ENCODE data around the gene TROAP.
A peak's percentile ranks its signal among the peaks of the same experiment; 100 is the strongest.
"Not testable (repeated sequence)": the region's sequence is repeated elsewhere in the genome, so short reads cannot be mapped to it uniquely, and the experiment has no call there.

Gene TROAP

DNA sequence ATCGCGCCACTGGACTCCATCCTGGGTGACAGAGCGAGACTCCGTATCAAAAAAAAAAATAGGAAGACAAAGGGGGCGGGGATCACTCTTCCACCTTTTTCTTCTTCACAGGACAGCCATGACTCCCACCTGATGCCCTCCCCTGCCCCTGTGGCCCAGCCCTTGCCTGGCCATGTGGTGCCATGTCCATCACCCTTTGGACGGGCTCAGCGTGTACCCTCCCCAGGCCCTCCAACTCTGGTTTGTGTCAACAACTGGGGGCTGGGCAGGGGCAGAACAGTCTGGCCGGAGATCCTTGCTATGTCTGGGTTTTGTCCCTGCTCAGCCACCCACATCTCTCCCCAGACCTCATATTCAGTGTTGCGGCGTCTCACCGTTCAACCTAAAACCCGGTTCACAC is 5.8 kb downstream of the TROAP start:
- no peak for DNase-seq (ENCODE audit: low read depth)

- no peak for DNase-seq (ENCODE audit: low read depth)
These were observed 7.1 kb downstream of the TROAP start for GRCh38 chr12:49330032-49330619.

GRCh38 chr12:49330631-49331379 is 7.8 kb downstream of the TROAP start:
- DNase-seq (ENCODE audit: low read depth) = no peak

GRCh38 chr12:49331380-49332222 is 8.5 kb downstream of the TROAP start:
- DNase-seq (ENCODE audit: low read depth) = peak; percentile 79

DNA sequence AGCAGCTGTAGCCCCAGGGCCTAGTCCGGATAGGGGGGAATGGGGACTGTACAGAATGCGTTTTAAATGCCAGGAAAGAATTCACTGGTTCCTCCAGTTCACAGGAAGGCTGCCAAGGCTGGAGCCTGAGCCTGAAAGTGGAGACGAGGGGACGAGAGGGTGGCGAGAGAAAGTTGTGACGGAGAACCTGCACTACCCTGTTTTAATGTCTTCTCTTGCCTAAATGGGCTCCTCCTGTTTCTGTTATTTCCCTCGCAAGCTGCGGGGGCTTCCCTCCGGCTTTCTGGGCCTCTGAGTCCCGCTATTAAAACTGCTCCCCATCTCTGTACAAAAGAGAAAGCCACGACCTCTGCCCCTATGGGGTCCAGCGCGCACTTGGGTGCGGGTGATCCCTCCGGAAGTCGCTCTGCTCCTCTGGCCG is 9.4 kb downstream of the TROAP start:
- DNase-seq (ENCODE audit: low read depth) = no peak

- DNase-seq (ENCODE audit: low read depth) = no peak
These were observed 9.9 kb downstream of the TROAP start for GRCh38 chr12:49332891-49333371.

GRCh38 chr12:49333778-49334177 is 10.7 kb downstream of the TROAP start:
- DNase-seq (ENCODE audit: low read depth) = not testable (repeated sequence)

DNA sequence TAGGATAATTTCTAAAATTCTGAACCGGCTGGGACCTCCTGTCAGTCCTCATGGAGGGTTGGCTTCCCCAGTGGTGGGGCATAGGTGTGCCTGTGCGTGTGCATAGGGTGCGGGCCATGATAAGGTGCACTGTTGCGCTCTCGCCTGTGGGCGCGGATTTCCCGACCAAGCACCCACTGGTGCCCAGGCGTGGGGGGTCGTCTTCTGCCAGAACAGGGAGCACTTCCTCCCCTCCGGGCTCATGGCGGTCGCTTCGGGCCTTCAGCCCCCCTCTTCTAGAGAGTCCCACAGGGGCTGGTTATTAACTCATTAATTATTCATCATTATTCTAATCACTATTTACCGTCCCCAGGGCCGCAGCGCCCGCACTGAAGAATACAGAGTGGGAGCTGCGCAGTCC is 11.2 kb downstream of the TROAP start:
- no peak for DNase-seq (ENCODE audit: low read depth)

GRCh38 chr12:49334681-49335080 is 11.6 kb downstream of the TROAP start:
- DNase-seq (ENCODE audit: low read depth) = no peak

GRCh38 chr12:49335118-49335954 is 12.3 kb downstream of the TROAP start:
- no peak for DNase-seq (ENCODE audit: low read depth)

GRCh38 chr12:49335955-49336644 is 13.0 kb downstream of the TROAP start:
- DNase-seq (ENCODE audit: low read depth) = no peak

GRCh38 chr12:49336645-49337584 is 13.9 kb downstream of the TROAP start, which contains the start of gene C1QL4:
Gene C1QL4, minus strand, starts transcription at chr12:49337188. Its CDS starts 711 bp downstream, at chr12:49336477.
- DNase-seq (ENCODE audit: low read depth) = peak; percentile 48

DNA sequence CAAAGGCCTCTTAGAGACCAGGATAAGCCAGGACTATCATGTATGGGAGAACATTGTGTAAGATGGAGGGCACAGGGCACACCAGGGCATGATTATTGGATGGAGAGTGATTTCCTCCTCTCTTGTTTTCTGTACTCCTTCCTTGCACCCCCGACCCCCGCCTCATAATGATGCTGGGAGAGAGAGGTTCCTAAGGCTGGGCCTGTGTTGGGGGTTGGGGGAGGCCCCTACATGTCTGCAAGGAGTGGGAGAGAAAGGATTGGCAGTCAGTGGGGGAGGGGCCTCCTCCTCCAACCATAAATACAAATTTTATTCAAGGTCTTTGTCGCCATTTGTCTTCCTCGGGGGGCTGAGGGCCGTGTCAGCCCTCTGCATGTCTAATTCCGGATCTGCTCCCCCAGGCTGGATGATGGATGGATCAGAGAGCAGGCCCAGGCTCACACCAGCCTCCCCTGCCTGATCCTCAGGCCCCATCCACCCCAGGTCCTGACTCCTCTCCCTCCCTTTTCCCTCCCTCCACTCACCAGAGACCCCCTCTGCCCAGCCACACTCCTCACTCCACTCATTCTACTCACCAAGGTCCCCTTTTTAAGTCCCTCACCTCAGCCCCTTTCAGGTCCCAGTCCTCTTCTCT is 15.9 kb downstream of the TROAP start:
- no peak for DNase-seq (ENCODE audit: low read depth)

DNA sequence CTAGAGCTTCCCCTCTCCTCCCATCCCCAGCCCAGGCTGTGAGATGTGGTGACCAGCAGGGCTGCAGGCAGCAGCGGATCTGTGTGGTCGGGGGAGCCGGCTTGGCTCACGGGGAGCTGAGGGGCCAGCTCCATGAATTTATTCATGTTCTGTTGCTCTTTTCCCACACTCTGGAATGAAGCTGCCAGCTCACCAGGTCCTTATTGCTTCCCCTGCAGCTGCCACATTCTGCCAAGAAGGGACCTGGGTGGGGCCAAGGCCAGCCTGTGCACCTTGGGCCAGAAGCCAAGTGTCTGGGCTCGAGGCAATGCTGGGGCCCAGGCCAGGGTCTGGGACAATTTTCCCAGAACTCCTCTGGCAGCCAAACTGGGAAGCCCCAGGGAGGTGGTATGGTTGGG is 16.4 kb downstream of the TROAP start:
- DNase-seq (ENCODE audit: low read depth) = no peak

DNA sequence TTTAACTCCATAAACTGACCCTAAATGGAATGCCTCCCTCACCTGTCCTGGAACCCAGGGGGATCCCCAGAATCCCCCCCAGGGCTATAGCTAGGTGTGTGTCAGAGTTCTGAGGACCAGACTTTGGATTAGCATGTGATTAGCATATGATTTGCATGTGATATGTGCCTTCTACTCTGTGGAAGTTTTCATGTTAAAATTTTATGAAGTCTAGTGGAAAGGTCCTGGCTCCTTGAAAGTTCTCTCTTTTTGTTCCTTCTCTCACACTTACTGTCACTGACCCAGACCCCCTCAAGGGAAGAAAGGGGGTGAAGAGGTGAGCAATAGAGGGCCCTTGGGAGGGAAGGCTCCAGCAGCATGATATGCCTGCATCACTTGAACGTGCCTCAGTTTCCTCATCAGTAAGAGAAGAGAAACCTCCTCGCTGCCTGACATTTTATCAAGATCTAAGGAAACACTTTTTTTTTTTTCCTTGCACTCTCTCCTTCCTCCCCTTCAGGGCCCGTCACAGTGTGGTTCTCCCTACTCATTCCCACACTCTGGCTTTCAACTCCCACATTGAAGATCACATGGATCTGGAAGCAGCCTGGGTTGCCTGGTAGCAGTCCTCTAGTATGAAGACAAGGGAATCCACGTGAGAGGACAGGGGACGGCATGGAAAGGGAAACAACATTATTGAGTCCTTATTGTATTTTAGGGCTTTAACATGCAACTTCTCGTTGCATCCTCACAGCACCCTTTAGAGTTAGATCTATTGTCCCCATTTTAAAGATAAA is 17.2 kb downstream of the TROAP start:
- DNase-seq (ENCODE audit: low read depth) = no peak

DNA sequence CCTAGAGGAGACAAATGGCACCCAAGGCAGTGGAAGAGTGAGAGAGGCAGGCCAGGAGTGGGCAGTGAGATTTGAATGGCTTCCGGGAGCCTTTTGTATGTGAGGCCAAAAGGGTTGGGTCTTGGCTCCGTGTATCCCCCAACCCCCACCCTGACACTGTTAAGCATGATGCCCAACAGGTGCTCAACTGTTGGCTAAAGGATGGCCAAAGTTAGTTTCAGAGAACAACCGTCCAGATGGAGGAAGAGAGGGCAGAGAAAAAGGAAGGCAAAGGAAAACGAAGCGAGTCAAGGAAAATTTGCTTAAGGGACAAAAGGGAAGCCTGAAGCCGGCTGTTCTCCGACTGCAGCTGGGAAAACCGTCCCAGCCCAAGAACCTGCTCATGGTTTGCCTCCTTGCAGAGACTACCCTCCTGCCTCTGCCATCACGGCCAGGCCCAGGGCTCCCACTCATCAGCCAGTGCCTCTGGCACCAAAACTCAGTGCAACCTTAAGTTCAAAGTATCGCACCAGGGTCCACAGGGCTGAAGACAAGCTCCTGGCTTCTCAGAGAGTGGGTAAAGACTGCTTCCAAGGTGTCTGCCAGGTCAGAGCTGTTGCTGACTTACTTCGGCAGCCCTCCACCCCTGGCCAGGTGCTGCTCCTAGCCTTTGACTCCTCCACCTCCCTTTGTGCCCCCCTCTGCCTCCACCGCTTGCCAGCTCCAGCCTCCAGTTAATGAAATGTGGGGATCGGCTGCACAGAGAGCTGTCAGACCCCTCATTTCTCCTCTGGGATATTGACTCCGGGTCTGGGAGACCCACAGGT is 18.1 kb downstream of the TROAP start:
- DNase-seq (ENCODE audit: low read depth) = no peak

- DNase-seq (ENCODE audit: low read depth) = no peak
These were observed 18.7 kb downstream of the TROAP start for GRCh38 chr12:49341777-49342065.
